GM12872 (cell line): ENCODE measurements around the gene NF1.

Experiments
- CTCF ChIP-seq: IDR thresholded peaks from 3 replicates; pipeline ENCODE4 v1.5.1; 2011; ENCODE audit warnings: low read depth, mild to moderate bottlenecking, low read length, moderate library complexity; ENCODE audit not compliant: insufficient read depth

The NF1 gene, protein sequence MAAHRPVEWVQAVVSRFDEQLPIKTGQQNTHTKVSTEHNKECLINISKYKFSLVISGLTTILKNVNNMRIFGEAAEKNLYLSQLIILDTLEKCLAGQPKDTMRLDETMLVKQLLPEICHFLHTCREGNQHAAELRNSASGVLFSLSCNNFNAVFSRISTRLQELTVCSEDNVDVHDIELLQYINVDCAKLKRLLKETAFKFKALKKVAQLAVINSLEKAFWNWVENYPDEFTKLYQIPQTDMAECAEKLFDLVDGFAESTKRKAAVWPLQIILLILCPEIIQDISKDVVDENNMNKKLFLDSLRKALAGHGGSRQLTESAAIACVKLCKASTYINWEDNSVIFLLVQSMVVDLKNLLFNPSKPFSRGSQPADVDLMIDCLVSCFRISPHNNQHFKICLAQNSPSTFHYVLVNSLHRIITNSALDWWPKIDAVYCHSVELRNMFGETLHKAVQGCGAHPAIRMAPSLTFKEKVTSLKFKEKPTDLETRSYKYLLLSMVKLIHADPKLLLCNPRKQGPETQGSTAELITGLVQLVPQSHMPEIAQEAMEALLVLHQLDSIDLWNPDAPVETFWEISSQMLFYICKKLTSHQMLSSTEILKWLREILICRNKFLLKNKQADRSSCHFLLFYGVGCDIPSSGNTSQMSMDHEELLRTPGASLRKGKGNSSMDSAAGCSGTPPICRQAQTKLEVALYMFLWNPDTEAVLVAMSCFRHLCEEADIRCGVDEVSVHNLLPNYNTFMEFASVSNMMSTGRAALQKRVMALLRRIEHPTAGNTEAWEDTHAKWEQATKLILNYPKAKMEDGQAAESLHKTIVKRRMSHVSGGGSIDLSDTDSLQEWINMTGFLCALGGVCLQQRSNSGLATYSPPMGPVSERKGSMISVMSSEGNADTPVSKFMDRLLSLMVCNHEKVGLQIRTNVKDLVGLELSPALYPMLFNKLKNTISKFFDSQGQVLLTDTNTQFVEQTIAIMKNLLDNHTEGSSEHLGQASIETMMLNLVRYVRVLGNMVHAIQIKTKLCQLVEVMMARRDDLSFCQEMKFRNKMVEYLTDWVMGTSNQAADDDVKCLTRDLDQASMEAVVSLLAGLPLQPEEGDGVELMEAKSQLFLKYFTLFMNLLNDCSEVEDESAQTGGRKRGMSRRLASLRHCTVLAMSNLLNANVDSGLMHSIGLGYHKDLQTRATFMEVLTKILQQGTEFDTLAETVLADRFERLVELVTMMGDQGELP (N-terminal part only)

GRCh38 chr17:31094600-31095235 lies at the start of gene NF1:
Gene NF1 (plus strand): TSS chr17:31094977. CDS start chr17:31095310, 333 bp downstream.
- TF ChIP-seq CTCF: no peak

- TF ChIP-seq CTCF: no peak
These were observed 46.6 kb upstream of the NF1 start for GRCh38 chr17:31048142-31048541.

DNA sequence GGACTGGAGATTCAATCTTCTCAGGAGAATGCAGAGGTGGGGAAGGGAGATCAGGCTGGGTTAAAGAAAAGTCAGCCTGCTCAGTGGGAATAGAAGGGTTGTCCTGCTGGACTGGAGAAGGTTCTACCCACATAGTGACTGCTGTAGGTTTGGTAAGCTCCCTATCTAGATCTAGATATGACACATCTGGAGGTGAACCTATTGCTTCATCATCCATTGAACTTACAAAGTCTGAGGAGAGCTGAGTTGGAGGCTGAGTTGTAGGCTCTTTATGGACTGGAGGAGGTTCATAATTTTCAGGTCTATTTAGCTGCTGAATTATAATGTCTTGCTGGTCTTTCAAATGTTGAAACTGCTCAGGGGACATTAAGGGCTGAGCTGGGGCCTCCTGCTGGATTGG lies 46.0 kb upstream of the NF1 start:
- TF ChIP-seq CTCF: no peak

DNA sequence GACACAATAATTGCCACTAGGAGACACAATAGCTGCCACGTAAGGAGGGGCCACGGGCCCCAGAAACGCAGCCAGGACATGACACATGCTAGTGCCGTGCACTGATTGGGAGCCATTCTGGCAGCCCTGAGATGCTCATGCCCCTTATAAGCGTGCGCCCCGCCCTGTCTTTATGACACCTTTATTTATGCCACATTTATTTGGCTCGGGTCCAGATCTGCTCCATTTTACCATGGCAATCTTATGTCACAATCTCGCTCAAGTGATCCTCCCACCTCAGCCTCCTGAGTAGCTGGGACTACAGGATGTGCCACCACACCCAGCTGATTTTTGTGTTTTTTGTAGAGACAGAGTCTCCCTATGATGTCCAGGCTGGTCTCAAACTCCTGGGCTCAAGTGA lies 43.8 kb upstream of the NF1 start:
- TF ChIP-seq CTCF: no peak

DNA sequence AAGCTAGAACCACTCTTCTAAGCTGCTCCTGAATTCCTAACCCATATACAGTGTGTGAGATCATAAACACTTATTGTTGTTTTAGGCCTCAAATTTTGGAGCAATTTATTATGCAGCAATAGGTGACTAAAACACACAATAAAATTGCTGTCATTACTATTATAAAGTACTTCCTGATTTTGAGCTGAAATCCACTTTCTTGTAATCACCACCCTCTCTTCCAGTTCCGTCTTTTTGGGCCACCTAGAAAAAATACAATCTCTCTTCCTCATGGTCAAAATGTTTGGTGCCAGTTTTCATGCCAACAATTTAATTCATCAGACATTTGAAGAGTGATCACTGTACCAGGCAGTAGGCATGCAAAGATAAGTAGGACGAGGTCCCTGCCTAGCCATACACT lies 43.3 kb upstream of the NF1 start:
- no peak for TF ChIP-seq CTCF

GRCh38 chr17:31052187-31052889 lies 42.4 kb upstream of the NF1 start:
- TF ChIP-seq CTCF: no peak
